Stimulated activated CD8-positive, alpha-beta memory T cell treated with anti-CD3 and anti-CD28 coated beads, Interleukin-15, amount 100 ng/mL, for 48 hours (primary cell): ENCODE measurements around the gene MADD.

Source experiments
- DNase-seq, 2 donors: peaks; one replicate each; pipeline ENCODE4 v3.0.0-alpha.2; 2020; ENCODE audit warnings: low read depth in 2 of 2

MADD gene

DNA sequence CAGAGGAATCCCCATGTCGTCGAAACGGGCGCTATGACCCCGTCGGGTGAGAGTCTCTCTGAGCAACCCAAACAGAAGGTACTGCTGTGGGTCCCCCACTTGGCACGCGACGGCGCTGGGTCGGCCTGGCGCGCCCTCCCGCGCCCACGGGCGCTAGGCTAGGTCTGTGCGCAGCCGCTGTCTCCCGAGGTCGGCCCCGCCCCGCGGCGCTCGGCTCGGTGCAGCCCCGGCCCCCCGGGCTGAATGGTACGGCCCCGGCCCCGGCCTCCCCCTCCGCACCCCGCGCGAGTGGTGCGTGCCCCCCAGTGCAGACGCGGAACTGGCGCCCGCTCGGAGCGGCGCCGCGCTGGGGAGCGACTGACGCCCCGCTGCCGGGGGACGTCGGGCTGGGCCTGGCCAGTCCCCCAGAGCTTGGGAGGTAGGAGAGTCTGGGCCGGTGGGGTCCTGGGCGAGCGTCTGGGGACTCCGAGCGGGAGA is at the start of gene MADD:
MADD (plus strand) TSS at position 305 of the 477 bp plus-strand sequence.
- peak; percentile 85 to 90 for DNase-seq

DNA sequence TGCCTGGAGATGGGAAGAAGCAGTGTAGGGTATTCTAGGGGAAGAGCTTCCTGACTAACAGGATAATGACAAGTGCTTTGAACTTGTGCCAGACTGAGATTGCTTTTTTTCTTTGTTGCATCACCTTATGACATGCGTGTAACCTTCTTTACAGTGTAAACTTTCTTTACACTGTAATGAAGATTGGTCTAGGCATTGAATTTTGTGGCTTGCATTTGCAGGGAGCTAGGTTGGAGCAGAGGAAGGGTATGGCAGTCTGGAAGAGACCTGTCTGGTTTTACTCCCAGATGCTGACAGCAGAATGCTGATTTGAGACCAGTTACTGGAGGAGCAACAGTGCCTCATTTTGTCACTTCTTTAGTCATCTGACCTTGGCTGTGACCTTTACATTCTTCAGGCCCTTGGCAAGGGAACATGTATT is 49.5 kb upstream of the MADD start:
- DNase-seq, result no peak

DNA sequence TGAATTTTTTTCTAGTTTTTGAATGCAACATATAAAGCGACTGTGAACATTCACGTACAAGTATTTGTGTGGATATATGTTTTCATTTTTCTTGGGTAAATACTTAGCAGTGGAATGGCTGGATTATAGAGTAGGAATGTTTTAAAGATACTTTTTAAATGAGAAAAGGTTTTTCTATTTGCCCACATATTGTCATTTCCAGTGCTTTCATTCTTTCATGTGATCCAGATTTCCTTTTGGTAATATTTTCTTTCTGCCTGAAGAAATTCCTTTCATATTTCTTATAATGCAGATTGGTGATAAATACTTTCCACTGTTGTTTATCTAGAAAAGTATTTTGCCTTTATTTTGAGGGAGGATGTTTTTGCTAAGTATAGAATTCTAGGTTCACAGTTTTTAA is 47.2 kb upstream of the MADD start:
- no peak for DNase-seq

DNA sequence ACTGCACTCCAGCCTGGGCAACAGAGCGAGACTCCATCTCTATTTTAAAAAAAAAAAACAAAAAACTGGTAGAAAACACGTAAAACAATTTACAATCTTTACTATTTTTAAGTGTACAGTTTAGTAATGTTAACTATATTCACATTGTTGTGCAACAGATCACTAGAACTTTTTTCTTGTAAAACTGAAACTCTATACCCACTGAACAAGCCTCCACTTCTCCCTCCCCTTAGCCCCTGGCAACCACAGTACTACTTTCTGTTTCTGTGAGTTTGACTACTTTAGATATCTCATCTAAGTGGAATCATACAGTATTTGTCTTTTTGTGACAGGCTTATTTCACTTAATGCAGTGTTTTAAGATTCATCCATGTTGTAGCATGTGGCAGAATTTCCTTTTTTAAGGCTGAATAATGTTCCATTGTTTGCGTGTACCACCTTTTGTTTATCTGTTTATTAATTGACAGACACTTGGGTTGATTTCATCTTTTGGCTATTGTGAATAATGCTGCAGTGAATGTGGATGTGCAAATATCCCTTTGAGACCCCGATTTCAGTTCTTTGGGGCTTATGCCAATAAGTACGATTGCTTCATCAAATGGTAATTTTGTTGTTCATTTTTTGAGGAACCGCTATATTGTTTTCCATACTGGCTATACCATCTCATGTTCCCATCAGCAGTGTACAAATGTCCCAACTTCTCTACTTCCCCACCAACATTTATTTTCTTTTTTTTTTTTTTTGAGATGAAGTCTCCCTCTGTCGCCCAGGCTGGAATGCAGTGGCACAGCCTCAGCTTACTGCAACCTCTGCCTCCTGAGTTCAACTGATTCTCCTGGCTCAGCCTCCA is 44.2 kb upstream of the MADD start:
- no peak for DNase-seq

DNA sequence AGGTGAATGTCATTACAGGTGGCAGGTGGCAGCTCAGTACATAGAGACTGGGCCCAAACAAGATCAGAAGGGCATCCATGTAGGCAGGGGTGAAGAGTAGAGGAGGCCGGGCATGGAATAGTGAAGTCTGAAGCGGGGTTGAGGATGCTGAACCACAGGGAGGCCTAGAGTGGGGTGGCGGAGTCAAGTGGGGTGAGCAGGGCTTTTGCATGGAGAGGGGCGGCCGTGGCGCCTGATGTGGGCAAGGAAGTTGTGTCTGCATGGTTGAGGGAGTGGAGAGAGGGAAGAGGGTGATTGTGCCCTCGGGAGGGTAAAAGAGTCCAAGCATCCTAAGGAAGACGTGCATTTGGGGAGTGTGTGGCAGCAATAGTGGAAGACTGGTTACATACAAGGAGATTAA is 40.8 kb upstream of the MADD start:
- DNase-seq, result no peak

DNA sequence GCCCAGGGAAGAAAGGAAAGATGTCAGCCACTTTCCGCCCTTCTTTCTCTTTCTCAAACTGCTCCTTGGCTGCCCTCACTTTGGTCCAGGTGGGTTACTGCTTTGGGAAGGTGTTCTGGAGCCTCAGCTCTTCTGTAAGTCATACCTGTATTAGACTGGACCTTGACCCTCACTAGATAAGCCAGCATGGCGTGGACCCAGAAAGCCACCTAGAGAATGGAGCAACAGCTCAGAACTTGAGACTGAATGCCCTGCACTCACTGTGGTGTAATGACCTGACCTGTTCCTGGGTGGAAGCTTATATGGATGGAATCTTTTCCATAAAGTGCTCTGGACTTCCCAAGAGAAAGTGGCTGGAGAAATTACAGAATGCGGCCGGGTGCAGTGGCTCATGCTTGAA is 36.9 kb upstream of the MADD start:
- DNase-seq, result no peak

DNA sequence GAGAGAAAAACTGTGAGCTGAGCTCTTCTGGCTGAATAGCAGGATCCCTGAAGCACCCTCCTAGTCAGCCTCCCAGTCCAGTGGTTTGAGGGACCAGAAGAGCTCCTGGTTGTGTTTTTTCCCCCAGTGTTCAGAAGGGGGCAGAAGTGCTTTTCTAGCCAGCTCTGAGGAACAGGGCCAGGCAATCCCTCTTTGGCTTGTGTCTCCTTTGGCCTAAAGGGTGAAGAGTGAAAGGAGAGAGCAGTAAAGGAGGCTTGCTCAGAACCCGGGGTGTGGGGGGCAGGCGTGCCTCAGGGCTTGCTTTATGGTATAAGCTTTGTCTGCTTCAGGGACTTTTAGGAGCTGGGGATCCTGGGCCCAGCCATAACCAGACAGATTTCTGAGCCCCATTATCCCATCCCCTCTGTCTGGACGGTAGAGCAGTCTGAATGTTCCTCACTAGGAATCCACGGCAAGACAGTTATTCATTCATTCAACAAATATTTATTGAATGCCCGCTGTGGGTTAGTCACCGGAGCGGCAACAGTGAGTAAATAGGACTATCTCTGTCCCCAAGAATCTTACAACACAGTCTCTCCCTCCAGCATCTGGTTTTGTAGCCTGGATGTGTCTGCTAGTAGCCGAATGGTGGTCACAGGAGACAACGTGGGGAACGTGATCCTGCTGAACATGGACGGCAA is 35.8 kb upstream of the MADD start:
- DNase-seq, result no peak

DNA sequence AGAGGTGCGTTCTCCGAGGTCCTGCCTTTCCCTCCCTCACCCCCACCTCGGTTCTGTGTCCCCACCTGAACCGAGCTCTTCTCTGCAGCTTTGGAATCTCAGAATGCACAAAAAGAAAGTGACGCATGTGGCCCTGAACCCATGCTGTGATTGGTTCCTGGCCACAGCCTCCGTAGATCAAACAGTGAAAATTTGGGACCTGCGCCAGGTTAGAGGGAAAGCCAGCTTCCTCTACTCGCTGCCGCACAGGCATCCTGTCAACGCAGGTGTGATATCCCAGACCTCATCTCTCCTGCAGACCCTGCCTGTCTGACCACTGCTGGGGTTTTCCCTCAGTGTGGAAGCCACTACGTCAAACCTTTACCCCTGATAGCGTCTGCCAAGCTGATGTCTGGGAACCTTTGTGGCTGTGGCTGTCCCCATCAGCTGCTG is 35.2 kb upstream of the MADD start:
- no peak for DNase-seq

DNA sequence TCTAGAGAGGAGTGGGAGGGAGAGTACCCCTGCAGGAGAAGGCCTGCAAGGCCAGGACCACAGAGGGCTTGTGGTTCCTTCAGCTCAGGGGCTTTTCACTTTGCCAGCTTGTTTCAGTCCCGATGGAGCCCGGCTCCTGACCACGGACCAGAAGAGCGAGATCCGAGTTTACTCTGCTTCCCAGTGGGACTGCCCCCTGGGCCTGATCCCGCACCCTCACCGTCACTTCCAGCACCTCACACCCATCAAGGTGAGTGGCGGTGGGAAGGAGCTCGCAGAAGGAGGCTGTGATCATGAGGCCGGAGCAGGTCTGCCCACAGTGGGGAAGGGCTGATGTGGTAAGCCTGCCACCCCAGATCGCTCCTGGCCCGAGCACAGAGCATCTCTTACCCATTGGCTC is 34.8 kb upstream of the MADD start:
- DNase-seq, result no peak

DNA sequence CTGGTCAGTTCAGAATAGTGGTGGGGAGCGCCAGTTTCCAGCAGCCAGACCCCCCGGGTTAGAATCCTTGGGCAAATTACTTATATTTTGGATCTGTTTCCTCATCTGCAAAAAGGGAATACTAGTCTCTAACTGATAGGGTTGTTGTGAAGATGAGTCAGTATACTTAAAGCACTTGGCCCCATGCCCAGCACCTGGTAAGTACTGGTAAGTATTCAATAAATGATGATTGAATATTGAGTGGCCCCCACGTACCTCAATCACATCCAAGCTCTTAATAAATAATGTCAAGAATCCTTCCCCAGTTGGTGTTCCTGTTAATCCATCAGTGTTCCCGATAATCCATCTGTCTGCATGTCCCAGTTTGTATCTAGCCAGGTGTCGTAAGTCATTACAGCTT is 33.5 kb upstream of the MADD start:
- DNase-seq, result no peak

DNA sequence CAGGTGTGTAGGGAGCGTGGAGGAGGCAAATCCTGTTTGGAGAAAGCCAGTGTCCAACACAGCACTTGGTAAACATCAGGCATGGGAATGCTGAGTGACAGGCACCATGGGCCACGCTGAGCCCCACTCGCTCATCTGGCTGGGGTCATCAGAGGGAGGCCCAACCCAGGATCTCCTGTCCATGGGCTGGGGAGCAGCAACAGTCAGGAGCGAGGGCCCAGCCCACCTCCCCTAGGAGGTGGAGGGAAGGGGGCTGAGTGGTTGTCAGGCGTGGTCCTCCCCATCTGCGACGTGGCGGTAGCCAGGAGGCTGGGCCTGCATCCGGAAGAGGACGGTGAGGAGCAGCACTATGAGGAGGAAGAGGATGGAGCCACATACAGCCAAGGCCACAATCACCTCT is 30.1 kb upstream of the MADD start:
- DNase-seq, result no peak

DNA sequence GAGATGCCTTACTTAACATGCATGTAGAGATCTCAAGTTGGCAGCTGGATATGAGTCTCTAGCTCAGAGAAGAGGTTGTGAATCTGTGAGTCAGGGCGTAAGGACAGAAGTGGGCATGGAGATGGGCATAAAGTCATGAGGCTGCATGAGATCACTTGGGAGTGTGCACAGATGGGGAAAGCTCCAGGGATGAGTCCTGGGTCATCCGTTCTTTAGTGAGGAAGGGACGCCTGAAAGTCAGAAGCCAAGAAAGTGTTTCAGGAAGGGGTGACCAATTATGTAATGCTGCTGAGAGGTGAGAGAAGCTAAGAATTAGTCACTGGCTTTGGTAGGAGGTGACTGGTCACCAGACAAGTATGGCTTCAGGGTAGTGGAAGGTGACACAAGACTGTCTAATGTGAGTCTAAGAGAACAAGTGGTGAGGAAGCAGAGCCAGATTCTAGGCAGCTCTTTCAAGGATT is 28.1 kb upstream of the MADD start:
- no peak for DNase-seq

DNA sequence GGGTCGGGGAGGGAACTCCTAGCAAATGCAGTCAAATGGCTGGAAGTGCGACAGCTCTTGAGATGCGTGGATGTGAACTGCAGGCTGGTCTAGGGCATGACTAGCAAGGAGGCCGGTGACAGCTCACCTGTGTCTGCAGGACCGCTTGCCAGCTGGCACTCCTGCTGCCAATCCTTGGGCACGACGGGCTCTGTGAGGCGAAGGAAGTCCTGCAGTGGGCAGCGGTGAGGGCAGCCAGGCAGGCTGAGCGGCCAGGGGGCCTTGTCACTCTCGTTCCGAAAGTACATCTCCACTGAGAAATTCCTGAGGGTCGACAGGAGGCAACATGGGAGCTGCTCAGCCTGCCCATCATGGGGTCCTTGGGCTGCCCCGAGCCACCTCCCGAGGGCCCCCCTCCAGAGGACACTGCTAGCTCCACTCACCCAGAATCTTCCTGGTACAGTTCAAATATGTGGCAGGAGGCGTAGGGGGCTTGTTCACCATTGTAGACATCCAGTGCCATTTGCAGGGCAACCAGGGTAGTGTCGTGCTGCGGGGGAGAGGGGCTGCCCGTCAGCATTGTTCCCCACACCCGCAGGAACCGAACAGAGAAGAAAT is 27.2 kb upstream of the MADD start:
- no peak for DNase-seq

DNA sequence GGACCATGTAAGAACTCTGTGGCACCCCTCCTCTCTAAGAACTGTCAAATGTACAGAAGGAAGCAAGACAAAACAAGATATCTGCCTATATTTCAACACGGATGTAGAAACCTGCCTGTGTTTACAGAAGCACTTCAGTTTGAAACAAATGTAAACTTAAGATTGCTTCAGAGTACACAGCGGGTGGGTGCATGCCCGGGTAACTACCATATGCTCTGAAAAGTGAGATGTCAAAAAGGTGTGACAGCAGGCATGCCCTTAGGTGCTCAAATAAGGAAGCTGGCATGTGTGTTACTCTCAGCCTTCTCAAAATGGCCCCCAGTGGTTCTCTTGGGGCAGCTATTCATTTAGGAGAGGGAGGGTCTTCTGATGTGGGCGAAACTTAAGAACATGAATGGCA is 26.5 kb upstream of the MADD start:
- no peak for DNase-seq

DNA sequence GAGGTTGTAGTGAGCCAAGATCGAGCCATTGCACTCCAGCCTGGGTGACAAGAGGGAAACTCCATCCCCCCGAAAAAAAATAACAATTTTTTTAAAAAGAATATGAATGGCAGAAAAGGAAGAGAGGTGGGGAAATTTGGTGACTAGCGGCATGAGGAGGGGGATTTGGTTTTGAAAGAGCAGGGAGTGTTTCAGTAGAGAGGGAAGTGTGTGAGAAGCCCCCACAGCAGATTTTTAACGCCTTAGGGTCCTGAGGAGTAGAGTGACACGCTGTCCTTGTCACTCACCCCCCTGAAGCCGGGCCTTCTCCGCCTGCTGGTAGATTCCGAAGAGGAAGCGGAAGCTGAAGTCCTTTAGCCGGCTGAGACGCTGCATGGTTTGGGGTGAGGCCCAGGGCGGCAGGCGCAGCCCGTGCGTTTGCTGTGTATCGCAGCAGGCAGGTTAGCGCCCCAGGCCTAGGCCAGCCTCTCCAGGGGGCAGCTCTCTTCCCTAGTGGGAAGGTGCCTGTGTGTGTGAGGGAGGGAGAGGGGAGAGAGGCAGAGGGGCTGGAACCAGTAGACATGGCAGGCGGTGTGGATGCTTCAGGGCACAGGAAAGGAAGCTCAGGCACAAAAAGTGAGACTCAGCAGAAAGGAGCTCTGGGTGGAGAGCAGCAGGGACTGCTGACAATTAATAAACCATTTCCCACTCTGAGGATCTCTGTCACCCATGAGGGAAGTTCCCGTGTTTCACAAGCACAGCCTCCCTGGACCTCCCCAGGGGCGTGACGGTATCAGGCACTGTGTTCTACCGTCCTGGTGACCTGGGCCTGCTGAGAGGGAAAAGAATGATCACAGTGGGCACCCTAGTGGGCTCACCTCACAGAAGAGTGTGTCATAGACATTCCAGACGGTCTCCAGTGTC is 25.2 kb upstream of the MADD start:
- no peak for DNase-seq

DNA sequence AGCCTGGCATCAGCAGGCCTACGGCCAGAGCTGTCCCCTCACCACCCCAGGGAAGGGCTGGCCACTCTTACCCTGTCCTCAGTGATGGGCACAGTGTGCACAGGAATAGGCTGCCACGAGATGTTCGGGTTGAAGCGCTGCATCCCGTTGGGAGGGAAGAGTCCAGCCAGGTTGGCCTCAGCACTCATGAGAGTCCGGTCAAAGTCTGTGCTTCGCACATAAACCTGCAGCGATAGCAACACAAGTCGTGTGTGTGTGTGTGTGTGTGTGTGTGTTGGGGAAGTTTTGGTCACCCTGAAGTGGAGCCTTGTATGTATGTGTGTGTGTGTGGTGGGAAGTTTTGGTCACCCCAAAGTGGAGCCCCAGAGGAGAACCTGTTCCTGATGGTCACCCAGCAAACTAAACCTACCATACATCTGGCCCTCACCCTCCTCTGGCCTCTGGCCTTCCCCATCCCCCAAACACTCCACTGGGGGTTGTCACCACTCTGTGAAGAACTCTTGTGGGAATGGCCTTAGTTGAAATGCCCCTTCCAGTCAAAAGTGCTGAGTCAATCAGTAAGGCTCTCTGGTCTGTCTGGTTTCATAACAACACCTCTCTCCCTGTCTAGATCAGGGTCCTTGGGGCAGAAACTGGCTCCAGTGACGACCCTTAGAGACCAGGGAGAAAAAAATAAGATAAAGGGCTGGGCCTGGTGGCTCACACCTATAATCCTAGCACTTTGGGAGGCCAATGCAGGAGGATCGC is 24.1 kb upstream of the MADD start:
- no peak for DNase-seq

DNA sequence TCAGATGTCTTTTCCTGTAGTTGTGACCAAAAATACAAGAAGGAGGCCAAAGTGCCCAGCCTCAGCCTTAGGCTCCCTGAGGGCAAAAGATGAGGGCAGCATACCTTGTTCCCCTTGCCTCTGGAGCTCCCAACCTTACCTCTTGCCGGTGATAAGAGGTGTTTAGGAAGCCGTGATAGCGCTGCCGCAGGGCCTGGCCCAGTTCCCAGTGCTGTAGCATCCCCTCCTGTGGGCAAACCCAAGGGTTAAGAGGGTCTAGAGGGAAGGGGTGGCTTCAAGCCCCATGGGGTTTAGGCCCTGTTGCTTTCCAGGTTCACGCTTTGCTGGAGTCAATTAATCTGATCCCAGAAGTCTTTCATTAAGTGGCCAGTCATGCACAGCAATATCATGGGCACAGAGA is 22.4 kb upstream of the MADD start:
- no peak for DNase-seq

DNA sequence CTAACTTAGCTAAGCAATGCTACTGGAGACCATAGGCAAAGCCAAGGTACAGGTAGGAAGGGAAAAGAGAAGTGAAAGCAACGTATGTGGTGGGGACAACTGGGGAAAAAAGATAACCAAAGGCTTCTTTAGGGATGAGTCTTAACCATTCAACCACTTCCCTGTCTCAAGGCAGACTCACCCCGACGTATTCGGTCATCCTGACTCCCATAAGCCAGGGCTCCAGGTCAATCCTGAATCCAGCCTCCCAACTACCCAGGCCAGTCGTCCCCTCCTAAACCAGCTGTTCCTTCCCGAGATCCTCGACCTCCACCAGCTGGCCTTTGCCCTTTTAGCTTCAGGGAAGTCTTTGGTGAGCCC is 21.6 kb upstream of the MADD start:
- DNase-seq, result no peak

DNA sequence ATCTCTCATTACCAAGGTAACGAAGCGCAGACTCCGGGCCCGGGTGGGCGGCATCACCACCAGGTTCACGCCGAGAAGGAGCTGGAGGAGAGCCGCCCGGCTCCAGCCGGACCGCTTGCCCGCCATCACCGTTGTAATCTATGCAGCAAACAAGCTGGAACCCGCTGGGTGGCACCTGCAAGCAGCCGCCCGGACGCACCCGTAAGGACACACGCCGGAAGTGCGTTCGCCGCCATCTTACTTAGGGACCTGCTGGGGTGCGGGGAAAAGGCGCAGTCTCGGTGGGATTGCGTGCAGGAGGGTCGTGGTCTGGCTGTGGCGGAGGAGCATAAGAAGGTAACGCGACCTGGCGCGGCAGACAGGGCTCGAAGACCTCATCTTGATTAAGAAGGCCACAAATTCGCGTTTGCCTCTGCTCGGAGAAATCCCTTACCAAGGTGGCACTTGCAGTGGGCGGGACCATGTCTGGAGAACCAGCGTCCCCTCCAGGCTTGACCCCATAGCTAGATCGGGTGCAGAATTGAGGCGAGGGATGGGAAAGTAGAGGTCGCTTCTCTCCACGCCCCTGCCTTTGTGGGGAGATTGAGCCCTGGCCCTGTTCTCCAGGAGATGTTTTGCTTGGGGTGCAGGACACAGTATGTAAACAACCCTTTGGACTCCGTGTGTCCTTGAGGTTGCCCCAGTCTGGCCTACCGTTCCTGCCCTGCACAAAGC is 21.1 kb upstream of the MADD start, which contains the start of gene ACP2:
ACP2 (minus strand) TSS at position 151 of the 714 bp plus-strand sequence; CDS start at position 126, 25 bp downstream.
- DNase-seq, result peak; percentile 79

DNA sequence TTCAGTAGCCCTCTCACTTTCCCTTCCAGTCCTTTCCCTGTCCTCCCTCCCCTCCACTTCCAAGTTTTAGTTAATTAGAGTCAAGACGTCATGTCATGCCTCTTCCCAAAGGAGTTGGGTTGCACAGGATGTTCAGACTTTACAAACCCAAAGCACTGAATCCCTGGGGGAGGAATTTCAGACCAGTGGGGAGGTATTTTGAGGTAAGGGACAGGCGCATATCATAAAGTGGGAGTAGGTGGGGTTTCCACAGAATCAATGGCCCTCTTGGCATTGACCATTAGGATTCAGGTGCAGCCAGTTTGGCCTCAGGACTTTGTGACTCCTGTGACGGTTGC is 20.6 kb upstream of the MADD start:
- DNase-seq, result no peak
